Nephron (organoid): ENCODE data around the gene MAGI1.
A peak's percentile ranks its signal among the peaks of the same experiment; 100 is the strongest.

Source experiments
- H3K27ac Mint-ChIP-seq, 3 experiments: 2 replicates each; pipeline ENCODE4 v1.8.0; 2020; ENCODE audit warnings: mixed read lengths in 3 of 3, mild to moderate bottlenecking in 2 of 3, moderate library complexity in 1 of 3
- H3K27me3 Mint-ChIP-seq: 2 replicates; pipeline ENCODE4 v1.8.0; 2021; ENCODE audit warnings: low read depth, mild to moderate bottlenecking, moderate library complexity, mixed read lengths
- H3K36me3 Mint-ChIP-seq: 2 replicates; pipeline ENCODE4 v1.8.0; 2020; ENCODE audit warnings: low read depth, mixed read lengths
- H3K4me1 Mint-ChIP-seq: 2 replicates; pipeline ENCODE4 v1.8.0; 2020; ENCODE audit warnings: mixed read lengths
- H3K4me3 Mint-ChIP-seq, 3 experiments: 2 replicates each; pipeline ENCODE4 v1.8.0; 2020; ENCODE audit warnings: mild to moderate bottlenecking in 3 of 3, mixed read lengths in 3 of 3, moderate library complexity in 2 of 3
- H3K9me3 Mint-ChIP-seq: 2 replicates; pipeline ENCODE4 v1.8.0; 2020; ENCODE audit warnings: mixed read lengths
- TF ChIP-seq, protein P1 (sequence below), 3 experiments: fragments of 200-600 bp; sonication (generic); IDR thresholded peaks; one replicate each; pipeline ENCODE4 v1.5.0; 2021; ENCODE audit warnings: antibody characterized with exemption in 3 of 3; ENCODE audit not compliant: unreplicated experiment in 3 of 3

Gene MAGI1

DNA sequence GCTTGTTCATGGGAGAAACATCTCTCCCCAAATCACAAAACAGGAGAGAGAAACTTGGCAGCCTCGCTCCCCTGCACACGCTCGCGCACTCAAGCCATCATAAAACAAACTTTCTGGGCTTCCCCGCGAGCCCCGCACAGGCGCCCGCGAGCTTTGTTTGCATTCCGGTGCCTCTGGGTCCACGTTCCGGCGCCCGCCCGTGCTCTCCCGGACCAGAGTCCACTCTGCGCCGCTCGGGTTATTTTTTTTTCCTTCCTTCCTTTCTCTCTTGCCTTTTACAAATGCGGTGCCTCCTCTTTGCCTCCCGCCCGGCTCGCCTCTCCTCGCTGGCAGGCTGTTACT is 363 bp downstream of the MAGI1 start:
- Mint-ChIP-seq H3K27ac (peak overlapping the region; percentile 92 to 96 (median 94)), H3K4me1 (peaks cover 36% of the 10 kb centered on the region), H3K27me3 (peaks cover 22% of the 10 kb centered on the region), H3K36me3 (no peaks in the 10 kb centered on the region), H3K4me3 (peak overlapping the region; percentile 95 to 99 (median 99)), H3K9me3 (no peaks in the 10 kb centered on the region)
- TF ChIP-seq, protein P1, sequence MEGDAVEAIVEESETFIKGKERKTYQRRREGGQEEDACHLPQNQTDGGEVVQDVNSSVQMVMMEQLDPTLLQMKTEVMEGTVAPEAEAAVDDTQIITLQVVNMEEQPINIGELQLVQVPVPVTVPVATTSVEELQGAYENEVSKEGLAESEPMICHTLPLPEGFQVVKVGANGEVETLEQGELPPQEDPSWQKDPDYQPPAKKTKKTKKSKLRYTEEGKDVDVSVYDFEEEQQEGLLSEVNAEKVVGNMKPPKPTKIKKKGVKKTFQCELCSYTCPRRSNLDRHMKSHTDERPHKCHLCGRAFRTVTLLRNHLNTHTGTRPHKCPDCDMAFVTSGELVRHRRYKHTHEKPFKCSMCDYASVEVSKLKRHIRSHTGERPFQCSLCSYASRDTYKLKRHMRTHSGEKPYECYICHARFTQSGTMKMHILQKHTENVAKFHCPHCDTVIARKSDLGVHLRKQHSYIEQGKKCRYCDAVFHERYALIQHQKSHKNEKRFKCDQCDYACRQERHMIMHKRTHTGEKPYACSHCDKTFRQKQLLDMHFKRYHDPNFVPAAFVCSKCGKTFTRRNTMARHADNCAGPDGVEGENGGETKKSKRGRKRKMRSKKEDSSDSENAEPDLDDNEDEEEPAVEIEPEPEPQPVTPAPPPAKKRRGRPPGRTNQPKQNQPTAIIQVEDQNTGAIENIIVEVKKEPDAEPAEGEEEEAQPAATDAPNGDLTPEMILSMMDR (IDR thresholded peaks at IDR 0.05; ENCODE audit: unreplicated experiment in 3 of 3), result no peak

DNA sequence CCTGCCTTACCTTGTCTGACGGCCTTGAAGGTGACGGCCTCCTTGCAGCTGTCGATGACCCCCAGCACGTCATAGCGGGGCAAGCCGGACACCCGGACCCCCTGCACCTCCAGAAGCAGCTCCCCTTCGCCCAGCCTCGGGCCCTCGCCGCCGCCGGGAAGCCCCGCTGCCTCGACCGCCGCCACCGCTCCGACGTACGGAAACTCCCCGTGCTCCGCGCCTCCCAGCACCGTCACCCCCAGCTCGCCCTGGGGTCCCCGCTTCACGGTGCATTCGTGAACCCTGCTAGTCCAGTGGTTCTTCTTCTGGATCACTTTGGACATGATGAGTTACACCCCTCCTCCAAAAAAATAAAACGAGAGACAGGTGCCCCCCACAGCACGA is 740 bp downstream of the MAGI1 start:
- H3K27me3 Mint-ChIP-seq, result peaks cover 25% of the 10 kb centered on the region
- peak overlapping the region; percentile 92 to 96 (median 94) for H3K27ac Mint-ChIP-seq
- H3K9me3 Mint-ChIP-seq, result no peaks in the 10 kb centered on the region
- no peaks in the 10 kb centered on the region for H3K36me3 Mint-ChIP-seq
- TF ChIP-seq, protein P1 (IDR thresholded peaks at IDR 0.05; ENCODE audit: unreplicated experiment in 3 of 3), result no peak
- H3K4me1 Mint-ChIP-seq, result peaks cover 39% of the 10 kb centered on the region
- peak overlapping the region; percentile 95 to 99 (median 99) for H3K4me3 Mint-ChIP-seq

DNA sequence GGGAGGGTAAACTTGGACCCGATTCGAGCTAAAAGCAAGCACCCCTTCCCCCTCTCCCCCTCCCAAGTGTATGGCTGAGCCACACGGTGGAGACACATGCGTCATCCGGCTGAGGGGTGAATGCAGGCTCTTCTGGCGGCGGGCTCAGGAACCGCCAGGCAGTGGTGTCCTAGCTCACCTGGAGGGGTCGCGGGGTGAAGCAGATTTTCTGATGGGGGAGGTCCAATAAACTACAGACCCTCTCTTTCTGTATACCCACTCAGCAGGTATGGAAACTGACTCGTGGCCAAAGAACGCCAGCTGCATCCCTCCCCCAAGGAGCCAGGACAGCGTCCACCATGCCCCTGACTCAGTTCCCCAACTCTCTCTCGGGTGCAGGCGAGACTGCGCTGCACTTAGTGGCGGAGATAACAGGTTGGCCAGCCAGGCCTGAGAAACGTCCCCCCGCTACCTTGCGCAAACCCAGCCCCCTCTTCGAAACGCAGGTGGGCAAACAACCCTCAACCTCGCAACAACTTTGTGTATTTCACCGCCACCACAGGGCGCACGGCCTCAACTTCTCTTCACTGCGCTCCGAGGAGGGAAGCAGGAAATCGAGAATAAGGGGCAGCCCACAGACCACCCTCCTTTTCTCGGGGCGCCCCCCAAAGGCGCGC is 1.3 kb downstream of the MAGI1 start:
- Mint-ChIP-seq H3K4me1 (peaks cover 39% of the 10 kb centered on the region), H3K27ac (peak overlapping the region; percentile 64 to 94 (median 92)), H3K36me3 (no peaks in the 10 kb centered on the region), H3K4me3 (peak overlapping the region; percentile 95 to 99 (median 99)), H3K27me3 (peaks cover 25% of the 10 kb centered on the region), H3K9me3 (no peaks in the 10 kb centered on the region)
- TF ChIP-seq, protein P1 (IDR thresholded peaks at IDR 0.05; ENCODE audit: unreplicated experiment in 3 of 3), result peak in 2 of 3 experiments; percentile 12 to 19

DNA sequence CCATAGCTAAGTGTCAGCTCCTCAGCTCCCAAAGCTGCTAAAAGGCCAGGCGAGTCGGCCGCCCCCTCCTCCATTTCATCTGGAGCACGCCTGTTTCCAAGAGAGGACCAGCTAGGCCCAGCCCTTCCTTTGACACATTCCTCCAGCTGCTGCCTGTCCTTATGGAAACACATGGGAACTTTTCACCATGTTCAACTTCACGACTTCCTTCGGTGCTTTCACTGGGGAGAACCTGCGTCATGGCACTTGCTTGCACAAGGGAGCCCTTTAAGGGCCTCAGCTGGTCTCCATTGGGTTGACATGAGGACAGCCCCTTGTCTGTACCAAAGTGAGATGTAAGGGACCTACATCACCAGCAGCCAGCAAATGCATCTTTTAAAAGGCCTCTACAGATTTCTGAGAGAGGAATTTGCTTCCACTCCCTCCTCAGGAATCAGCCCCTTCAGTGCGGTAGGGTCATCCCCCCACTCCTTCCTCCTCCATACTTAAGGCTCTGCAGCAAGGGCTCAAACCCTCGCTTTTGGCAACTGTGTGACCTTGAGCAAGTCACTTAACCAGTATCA is 2.1 kb downstream of the MAGI1 start:
- TF ChIP-seq, protein P1 (IDR thresholded peaks at IDR 0.05; ENCODE audit: unreplicated experiment in 3 of 3), result no peak
- peak overlapping the region; percentile 64 to 94 (median 92) for H3K27ac Mint-ChIP-seq
- no peaks in the 10 kb centered on the region for H3K9me3 Mint-ChIP-seq
- H3K4me3 Mint-ChIP-seq, result peak overlapping the region; percentile 95 to 99 (median 99)
- H3K4me1 Mint-ChIP-seq, result peaks cover 42% of the 10 kb centered on the region
- no peaks in the 10 kb centered on the region for H3K36me3 Mint-ChIP-seq
- H3K27me3 Mint-ChIP-seq, result peaks cover 23% of the 10 kb centered on the region

DNA sequence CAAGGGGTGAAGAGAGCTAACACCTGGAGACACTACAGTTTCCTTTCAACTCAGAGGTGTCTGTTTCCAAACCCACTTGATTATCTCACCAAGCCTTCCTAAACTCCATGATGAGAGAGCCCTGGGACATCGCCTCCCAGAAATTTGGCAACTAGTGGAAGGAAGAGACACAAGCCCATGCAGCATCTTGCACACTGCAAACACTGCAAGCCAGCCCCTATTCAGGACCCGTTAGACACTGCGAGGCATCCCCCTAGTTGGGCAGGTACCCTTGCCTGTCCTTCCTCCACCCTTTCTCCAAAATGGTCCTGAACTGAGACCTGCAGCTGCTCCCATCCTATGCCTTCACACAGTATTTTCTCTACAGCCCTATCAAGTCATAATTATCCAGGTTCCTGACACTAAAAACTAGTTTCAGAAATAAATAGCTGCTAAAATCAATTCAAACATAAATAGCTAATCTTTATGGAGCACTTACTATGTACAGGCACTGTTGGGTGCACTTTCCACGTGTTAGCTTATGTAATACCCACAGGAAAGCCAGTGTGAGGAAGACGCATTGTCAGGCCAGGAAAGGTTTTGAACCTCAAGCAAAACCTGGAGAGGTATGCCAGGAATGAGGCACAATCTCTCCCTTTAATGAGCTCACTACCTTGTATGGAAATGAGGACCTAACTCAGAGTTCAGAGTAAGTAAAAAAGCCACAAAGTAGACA is 2.8 kb downstream of the MAGI1 start:
- Mint-ChIP-seq H3K9me3 (no peaks in the 10 kb centered on the region), H3K4me1 (peaks cover 47% of the 10 kb centered on the region), H3K36me3 (no peaks in the 10 kb centered on the region), H3K27ac (peak overlapping the region; percentile 0 to 94 (median 92)), H3K4me3 (peak overlapping the region; percentile 95 to 99 (median 99)), H3K27me3 (peaks cover 15% of the 10 kb centered on the region)
- TF ChIP-seq, protein P1 (IDR thresholded peaks at IDR 0.05; ENCODE audit: unreplicated experiment in 3 of 3), result no peak
